HCT116 (cell line): ENCODE measurements around the gene CHRND. TPM values are rescaled to one million over a fixed set of nuclear protein-coding genes. Genes with fewer than 3 reads are reported as not detected.

ENCODE experiments used
- ATAC-seq: fragments of 200-7000 bp; cut with Tn5 transposase; 2 replicates; pipeline ENCODE4 v1.9.1; 2020; ENCODE audit warnings: mild to moderate bottlenecking, moderate library complexity
- BruUV-seq: library from RNA; stranded (reverse); fragments of 400-500 nt; replicated peaks from 2 replicates; lab custom pipeline; 2021; lab: Mats Ljungman, UMichigan
- CTCF ChIA-PET: fragments of 300-600 bp; sonication (Branson Sonifier 250); formaldehyde crosslinking; loops from one replicate; lab custom pipeline; 2021; ENCODE audit warnings: antibody characterized with exemption; lab: Charles Lee
- POLR2A ChIA-PET: fragments of 300-600, 350-600 bp; sonication (Branson Sonifier 250); formaldehyde crosslinking; loops from one replicate; lab custom pipeline; 2021; ENCODE audit warnings: antibody characterized with exemption; lab: Charles Lee
- RAD21 ChIA-PET, 2 experiments: fragments of 300-600 bp; sonication (Branson Sonifier 250); formaldehyde crosslinking; loops; one replicate each; lab custom pipeline; 2023; ENCODE audit warnings: low total read pairs in 2 of 2; ENCODE audit not compliant: uncharacterized antibody in 2 of 2, unreplicated experiment in 2 of 2, low non-redundant PET in 1 of 2; lab: Charles Lee
- DNase-seq: peaks from one replicate; pipeline ENCODE4 v3.0.0-alpha.2; 2010; ENCODE audit warnings: low read depth, low spot score
- H2AFZ ChIP-seq: fragments of 200-600 bp; shearing (Covaris generic), sonication (generic); 2 replicates; pipeline ENCODE4 v1.6.1; 2017; ENCODE audit warnings: low read depth, mixed run types, mixed read lengths, antibody characterized with exemption, low read length; ENCODE audit not compliant: poor library complexity, severe bottlenecking
- H3K27ac ChIP-seq: 2 replicates; pipeline ENCODE4 v1.5.1; 2012; ENCODE audit warnings: low read depth, low read length
- H3K27me3 ChIP-seq: fragments of 200-600 bp; sonication (generic); 2 replicates; pipeline ENCODE4 v1.6.1; 2016; ENCODE audit warnings: mixed run types, low read length, mixed read lengths; ENCODE audit not compliant: insufficient read depth
- H3K36me3 ChIP-seq, 2 experiments: fragments of 200-500 bp in 1 of 2; fragments of 200-600 bp in 1 of 2; sonication (Bioruptor generic) in 1 of 2; sonication (generic) in 1 of 2; 2 replicates each; pipeline versions ENCODE4 v1.5.1 to v1.6.1; 2014 to 2016; ENCODE audit warnings: low read length in 2 of 2, inconsistent platforms in 1 of 2, mixed read lengths in 1 of 2, mixed run types in 1 of 2; ENCODE audit not compliant: insufficient read depth in 2 of 2, control insufficient read depth in 1 of 2
- H3K4me1 ChIP-seq, 2 experiments: fragments of 200-600 bp in 1 of 2; sonication (generic) in 1 of 2; 2 replicates each; pipeline versions ENCODE4 v1.5.1 to v1.6.1; 2012 to 2017; ENCODE audit warnings: low read length in 2 of 2, inconsistent platforms in 1 of 2, mild to moderate bottlenecking in 1 of 2, mixed read lengths in 1 of 2, mixed run types in 1 of 2, moderate library complexity in 1 of 2; ENCODE audit not compliant: insufficient read depth in 2 of 2, control insufficient read depth in 1 of 2
- H3K4me2 ChIP-seq: fragments of 200-600 bp; sonication (generic); 2 replicates; pipeline ENCODE4 v1.6.1; 2017; ENCODE audit warnings: mixed run types, low read length, mixed read lengths
- H3K4me3 ChIP-seq, 2 experiments: fragments of 200-600 bp in 1 of 2; sonication (generic) in 1 of 2; replicated peaks in 1 of 2; 2 replicates each; pipeline ENCODE4 v1.5.1; 2011 to 2016; ENCODE audit warnings: low read length in 2 of 2, control low read depth in 1 of 2, low read depth in 1 of 2, mild to moderate bottlenecking in 1 of 2, mixed read lengths in 1 of 2, mixed run types in 1 of 2
- H3K79me2 ChIP-seq: fragments of 200-600 bp; sonication (generic); 2 replicates; pipeline ENCODE4 v1.6.1; 2017; ENCODE audit warnings: mild to moderate bottlenecking, mixed run types, low read length, moderate library complexity, mixed read lengths; ENCODE audit not compliant: insufficient read depth
- H3K9ac ChIP-seq: fragments of 200-600 bp; sonication (generic); 2 replicates; pipeline ENCODE4 v1.6.1; 2016; ENCODE audit warnings: low read length, mixed read lengths
- H3K9me2 ChIP-seq: fragments of 200-600 bp; sonication (generic), shearing (Covaris generic); 2 replicates; pipeline ENCODE4 v1.6.1; 2017; ENCODE audit warnings: mixed run types, mild to moderate bottlenecking, moderate library complexity; ENCODE audit not compliant: insufficient read depth
- H3K9me3 ChIP-seq, 2 experiments: fragments of 200-500 bp in 1 of 2; fragments of 200-600 bp in 1 of 2; sonication (Bioruptor generic) in 1 of 2; sonication (generic) in 1 of 2; 2 replicates each; pipeline ENCODE4 v1.6.1; 2014 to 2017; ENCODE audit warnings: low read length in 2 of 2, mixed read lengths in 2 of 2, inconsistent platforms in 1 of 2, low read depth in 1 of 2, mild to moderate bottlenecking in 1 of 2, mixed run types in 1 of 2, moderate library complexity in 1 of 2; ENCODE audit not compliant: control insufficient read depth in 1 of 2, insufficient read depth in 1 of 2
- H4K20me1 ChIP-seq: fragments of 200-600 bp; sonication (generic), shearing (Covaris generic); 2 replicates; pipeline ENCODE4 v1.6.1; 2017; ENCODE audit warnings: mixed run types, mild to moderate bottlenecking, moderate library complexity; ENCODE audit not compliant: insufficient read depth
- CBX3 ChIP-seq: IDR thresholded peaks from 2 replicates; pipeline ENCODE4 v1.6.1; 2012; ENCODE audit warnings: low read depth
- CEBPB ChIP-seq: IDR thresholded peaks from 2 replicates; pipeline ENCODE4 v1.6.1; 2012; ENCODE audit warnings: low read depth
- EGR1 ChIP-seq: IDR thresholded peaks from 2 replicates; pipeline ENCODE4 v1.6.1; 2012; ENCODE audit warnings: low read depth
- ELF1 ChIP-seq: IDR thresholded peaks from 2 replicates; pipeline ENCODE4 v1.6.1; 2012; ENCODE audit warnings: low read depth, borderline replicate concordance
- EZH2 ChIP-seq: fragments of 200-600 bp; sonication (generic); IDR thresholded peaks from 2 replicates; pipeline ENCODE4 v1.6.1; 2017; ENCODE audit warnings: antibody characterized with exemption, mixed run types
- EZH2phosphoT487 ChIP-seq: fragments of 200-600 bp; IDR thresholded peaks from 2 replicates; pipeline ENCODE4 v1.6.1; 2018; ENCODE audit warnings: antibody characterized with exemption, borderline replicate concordance
- FOSL1 ChIP-seq: IDR thresholded peaks from 2 replicates; pipeline ENCODE4 v1.6.1; 2012; ENCODE audit warnings: low read depth
- POLR2AphosphoS5 ChIP-seq: IDR thresholded peaks from 2 replicates; pipeline ENCODE4 v1.6.1; 2011; ENCODE audit warnings: mild to moderate bottlenecking, low read depth, low read length, moderate library complexity
- SP1 ChIP-seq: IDR thresholded peaks from 2 replicates; pipeline ENCODE4 v1.6.1; 2012; ENCODE audit warnings: low read depth
- TCF7L2 ChIP-seq: IDR thresholded peaks from 2 replicates; pipeline ENCODE4 v1.7.0; 2011; ENCODE audit warnings: borderline replicate concordance, inconsistent platforms; ENCODE audit not compliant: insufficient read depth, insufficient read length; ENCODE audit errors: extremely low read depth
- ZBTB33 ChIP-seq: IDR thresholded peaks from 2 replicates; pipeline ENCODE4 v1.6.1; 2011; ENCODE audit warnings: mild to moderate bottlenecking, low read length, moderate library complexity; ENCODE audit not compliant: insufficient replicate concordance; ENCODE audit errors: extremely low read depth
- ZFX ChIP-seq: fragments of 450-650 bp; IDR thresholded peaks from 2 replicates; pipeline ENCODE4 v1.6.1; 2017
- ZNF274 ChIP-seq: fragments of 200-500 bp; sonication (Bioruptor generic); IDR thresholded peaks from 2 replicates; pipeline ENCODE4 v1.6.1; 2014; ENCODE audit warnings: mild to moderate bottlenecking, low read depth, low read length, inconsistent platforms
- intact Hi-C: fragments of 100-400 bp; cut with micrococcal nuclease; formaldehyde crosslinking; loops from 2 replicates; pipeline ENCODE4 v1.10.0; 2022
- total RNA-seq: library from RNA; stranded (reverse); gene quantifications from one replicate; pipeline ENCODE4 v1.2.1, GENCODE V29; 2021; ENCODE audit not compliant: unreplicated experiment

CHRND gene
- total RNA-seq, 1 experiment from 2014 or later: not detected

- CTCF ChIA-PET: no interaction called here
These were observed 18.1 kb downstream of the CHRND start for GRCh38 chr2:232543928-232544631.

More at GRCh38 chr2:232543928-232544631, 18.1 kb downstream of the CHRND start:
- no peak for DNase-seq
- no peak overlapping the region for H3K9ac ChIP-seq
- H3K9me3 ChIP-seq: no peaks in the 10 kb centered on the region; a peak in 1 of 4 replicates
- RAD21 ChIA-PET: no interaction called here
- ATAC-seq: no peak
- 0 out of 4 replicates have a peak, but pooled peaks cover 0 to 3% of the 10 kb centered on the region in 2 experiments for H3K4me1 ChIP-seq
- no peak overlapping the region for H3K4me3 ChIP-seq
- no peak overlapping the region for H3K4me2 ChIP-seq
- no TSS peak for BruUV-seq
- peaks cover 2 to 12% of the 10 kb centered on the region in 2 experiments; a peak in 2 of 4 replicates for H3K36me3 ChIP-seq
- H2AFZ ChIP-seq: no peak overlapping the region
- TF ChIP-seq CEBPB (no peak), FOSL1 (no peak), EGR1 (no peak), SP1 (no peak), ZNF274 (no peak), EZH2phosphoT487 (no peak), ZFX (no peak), CBX3 (no peak), ELF1 (no peak), TCF7L2 (no peak), EZH2 (no peak), ZBTB33 (no peak), POLR2AphosphoS5 (no peak)
- POLR2A ChIA-PET: no interaction called here
- H4K20me1 ChIP-seq: no peaks in the 10 kb centered on the region
- H3K27ac ChIP-seq: no peak overlapping the region
- peaks cover 18% of the 10 kb centered on the region for H3K79me2 ChIP-seq
- H3K9me2 ChIP-seq: no peaks in the 10 kb centered on the region
- H3K27me3 ChIP-seq: no peaks in the 10 kb centered on the region
- intact Hi-C loops: no loop called here
